Activated CD8-positive, alpha-beta memory T cell treated with anti-CD3 and anti-CD28 coated beads, Interleukin-2, amount 50 U/mL, for 48 hours (primary cell): ENCODE results near the gene GUCY1A2.

Experiments
- DNase-seq: peaks from one replicate; pipeline ENCODE4 v3.0.0-alpha.2; 2020

The GUCY1A2 gene

GRCh38 chr11:106724293-106724892 lies 293.9 kb downstream of the GUCY1A2 start:
- DNase-seq: no peak

DNA sequence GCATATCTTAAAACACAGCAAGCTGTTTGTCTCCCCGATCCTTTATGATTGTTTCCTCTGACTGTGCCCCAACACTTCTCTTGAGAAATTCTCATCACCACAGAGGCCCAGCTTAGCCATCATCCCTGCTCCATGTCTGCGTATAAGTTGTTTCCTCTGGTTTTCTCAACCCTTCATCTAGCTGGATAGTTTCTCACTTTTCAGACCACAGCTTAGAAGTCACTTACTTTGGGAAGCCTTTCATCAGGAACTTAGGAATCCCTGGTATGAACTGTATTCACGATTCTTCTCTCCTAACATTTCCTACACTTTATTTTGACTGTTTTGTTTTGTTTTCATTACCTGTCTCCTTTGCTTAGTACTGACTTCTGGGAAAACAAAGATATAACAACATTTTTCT lies 295.2 kb downstream of the GUCY1A2 start:
- no peak for DNase-seq

GRCh38 chr11:106717222-106717621 lies 301.1 kb downstream of the GUCY1A2 start:
- DNase-seq: no peak

DNA sequence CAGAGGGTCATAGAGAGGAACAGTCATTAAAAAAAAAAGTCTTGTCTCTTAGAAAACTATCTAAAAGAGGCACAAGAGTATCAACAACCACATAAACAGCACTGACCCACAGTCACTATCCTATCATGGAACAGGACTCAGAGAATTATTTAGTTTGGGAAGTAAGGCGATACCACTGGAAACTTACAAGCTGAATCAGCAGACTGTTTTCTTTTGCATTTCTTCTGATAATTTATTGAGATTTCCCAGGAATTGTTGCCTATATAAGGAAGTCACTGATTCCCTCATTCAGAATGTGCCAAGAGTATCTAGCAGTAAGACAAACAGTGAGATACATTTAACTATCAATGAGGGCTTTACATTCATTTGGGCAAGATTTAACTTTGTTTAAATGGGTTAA lies 304.1 kb downstream of the GUCY1A2 start:
- DNase-seq: no peak

DNA sequence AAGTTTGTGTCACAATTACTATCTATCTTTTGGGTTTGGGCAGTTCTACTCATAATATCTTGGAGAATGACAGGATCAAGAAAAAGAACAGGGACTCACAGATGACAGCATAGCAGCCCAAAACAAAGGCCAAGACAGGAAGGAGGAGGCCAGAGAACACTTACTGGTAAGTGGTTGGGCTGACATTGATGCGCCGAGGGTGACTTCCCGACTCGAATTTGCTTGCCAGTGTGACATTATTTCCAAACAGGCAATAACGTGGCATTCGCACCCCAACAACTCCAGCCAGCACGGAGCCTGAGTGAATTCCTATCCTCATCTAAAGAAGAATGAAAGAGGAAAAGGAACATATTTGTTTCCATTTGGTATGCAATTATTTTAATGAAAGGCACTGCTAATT lies 309.9 kb downstream of the GUCY1A2 start:
- no peak for DNase-seq

DNA sequence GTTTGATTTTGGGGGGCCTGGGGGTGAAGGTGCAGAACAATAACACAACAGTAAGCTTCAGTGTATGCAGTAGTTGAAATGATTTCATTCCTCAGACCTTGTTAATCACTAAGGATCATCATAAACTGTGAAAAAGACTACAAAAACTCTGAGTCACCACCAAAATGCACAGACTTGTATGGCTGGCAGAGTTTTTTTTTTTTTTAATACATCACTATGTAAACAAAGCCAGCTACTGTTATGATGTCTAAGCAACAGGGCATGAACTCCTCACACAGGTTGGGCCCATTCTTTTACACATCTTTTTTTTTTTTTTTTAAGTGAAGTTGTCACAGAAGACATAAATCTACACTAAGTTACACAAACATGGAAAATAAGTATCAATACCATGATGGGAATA lies 311.9 kb downstream of the GUCY1A2 start:
- no peak for DNase-seq

DNA sequence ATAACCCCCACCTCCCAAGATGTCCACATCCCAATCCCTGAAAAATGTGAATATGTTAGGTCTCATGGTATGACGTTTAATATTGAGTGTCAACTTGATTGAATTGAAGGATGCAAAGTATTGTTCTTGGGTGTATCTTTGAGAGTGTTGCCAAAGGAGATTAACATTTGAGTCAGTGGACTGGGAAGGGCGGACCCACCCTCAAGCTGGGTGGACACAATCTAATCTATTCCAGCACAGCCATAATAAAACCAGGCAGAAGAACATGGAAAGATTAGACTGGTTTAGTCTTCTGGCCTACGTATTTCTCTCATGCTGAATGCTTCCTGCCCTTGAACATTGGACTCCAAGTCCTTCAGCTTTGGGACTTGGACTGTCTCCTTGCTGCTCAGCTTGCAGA lies 315.5 kb downstream of the GUCY1A2 start:
- no peak for DNase-seq

DNA sequence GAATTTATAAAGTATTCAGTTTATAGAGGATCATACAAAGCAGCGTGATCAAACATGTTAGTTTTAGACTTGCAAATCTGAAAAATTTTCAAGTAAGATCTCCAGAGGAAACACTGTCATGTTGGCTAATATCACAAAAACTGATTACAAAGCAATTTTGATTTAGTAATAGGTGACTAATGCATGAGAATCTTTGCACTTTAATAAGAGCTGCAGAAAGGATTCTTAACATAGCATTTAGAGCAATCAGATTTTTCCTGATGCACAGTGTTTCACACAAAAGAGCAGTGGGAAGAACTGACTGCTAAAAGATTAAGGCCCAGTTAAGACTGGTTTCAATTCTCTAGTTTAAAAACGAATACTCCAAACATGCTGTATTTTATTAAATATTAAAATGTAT lies 321.2 kb downstream of the GUCY1A2 start:
- no peak for DNase-seq

- no peak for DNase-seq
These were observed 322.8 kb downstream of the GUCY1A2 start for GRCh38 chr11:106695506-106695905.

GRCh38 chr11:106694501-106694900 lies 323.8 kb downstream of the GUCY1A2 start:
- DNase-seq: no peak

GRCh38 chr11:106691807-106692365 lies 326.4 kb downstream of the GUCY1A2 start:
- no peak for DNase-seq

DNA sequence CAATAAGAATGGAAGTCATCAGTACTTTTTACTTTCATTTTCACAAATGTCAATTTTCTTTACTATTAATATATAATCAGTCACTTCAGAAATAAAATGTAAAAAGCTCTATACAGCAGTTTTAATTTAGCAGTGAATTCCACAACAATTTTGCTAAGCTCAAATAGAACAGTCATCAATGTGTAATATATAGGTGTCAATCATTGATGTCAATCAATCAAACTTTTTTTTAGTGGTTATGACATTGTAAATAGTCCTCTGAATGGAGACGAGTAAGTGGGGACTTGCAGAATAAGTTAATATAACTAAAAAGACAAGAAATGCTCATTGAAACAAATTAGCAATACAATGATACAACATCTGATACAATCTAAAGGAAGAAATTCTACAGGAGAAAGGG lies 327.4 kb downstream of the GUCY1A2 start:
- no peak for DNase-seq

DNA sequence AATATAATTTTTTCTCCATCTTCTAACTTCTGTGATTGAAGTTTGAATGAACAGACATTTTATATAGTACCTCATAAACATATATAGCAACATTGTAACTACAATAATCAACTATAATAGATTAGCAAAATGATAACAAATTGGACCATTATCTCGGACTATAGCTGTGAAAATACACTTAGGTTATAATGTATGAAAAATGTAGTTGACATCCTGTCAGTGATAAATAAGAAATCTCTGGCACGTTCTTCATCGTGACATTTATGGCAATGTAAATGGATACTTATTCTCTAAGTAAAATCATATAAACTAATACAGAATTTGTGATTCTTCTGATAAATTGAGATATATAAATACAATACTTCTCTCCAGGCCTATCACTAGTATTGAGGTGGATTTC lies 333.3 kb downstream of the GUCY1A2 start:
- DNase-seq: no peak

DNA sequence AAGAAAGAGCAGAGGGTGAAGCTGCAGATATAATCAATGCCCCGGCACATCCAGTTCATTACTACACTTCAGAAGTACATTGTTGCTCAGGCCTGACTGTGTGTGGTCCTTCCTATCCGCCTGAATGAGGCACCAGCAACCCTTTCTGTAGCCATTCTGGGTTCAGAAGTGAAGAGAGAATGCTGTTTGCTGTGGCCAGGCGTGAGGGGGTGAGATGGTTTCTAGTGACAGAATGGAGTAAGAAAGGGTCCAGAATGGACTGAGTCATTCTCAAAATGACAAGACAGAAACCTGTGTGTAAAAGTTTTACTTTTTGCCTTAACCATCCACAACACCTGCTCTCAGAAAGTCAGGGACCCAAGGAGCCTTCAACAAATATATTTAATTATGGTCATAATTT lies 334.8 kb downstream of the GUCY1A2 start:
- DNase-seq: no peak

DNA sequence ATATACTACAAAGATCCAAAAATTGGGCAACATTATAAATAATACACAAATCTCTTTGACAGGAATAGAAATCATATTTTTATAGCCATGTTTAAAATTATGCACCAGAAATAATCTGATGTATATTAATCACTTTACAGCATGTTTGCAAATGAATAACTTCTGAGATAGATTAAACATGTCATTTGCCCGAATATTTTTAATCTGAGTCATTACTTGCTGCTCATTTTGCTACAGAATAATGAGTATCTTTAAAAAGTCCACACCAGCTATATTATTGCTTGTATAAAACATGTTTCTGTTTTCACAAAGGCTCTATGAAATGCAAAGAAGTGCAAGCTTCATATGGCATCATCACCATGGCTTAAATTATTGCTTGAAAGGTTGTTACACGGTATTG lies 336.8 kb downstream of the GUCY1A2 start:
- DNase-seq: no peak

DNA sequence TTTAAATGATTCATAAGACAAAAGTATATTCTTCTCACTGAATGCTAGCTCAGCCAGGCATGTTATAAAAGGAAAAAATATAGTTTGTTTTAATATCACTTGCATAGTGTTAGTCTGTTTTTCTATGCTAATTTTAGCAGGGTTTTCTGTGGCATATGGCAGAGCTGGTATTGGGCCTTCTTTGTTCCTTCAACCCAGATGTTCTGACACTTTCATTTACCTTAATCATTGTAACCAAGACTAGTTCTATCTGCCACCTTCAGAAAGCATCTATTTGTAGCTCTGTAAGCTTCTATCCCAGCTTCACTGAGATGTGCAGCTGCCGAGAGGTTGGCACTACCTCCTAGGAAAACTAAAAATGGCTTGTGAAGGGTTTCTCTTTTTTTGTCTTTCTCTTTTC lies 338.7 kb downstream of the GUCY1A2 start:
- no peak for DNase-seq

GRCh38 chr11:106679181-106679580 lies 339.1 kb downstream of the GUCY1A2 start:
- no peak for DNase-seq

DNA sequence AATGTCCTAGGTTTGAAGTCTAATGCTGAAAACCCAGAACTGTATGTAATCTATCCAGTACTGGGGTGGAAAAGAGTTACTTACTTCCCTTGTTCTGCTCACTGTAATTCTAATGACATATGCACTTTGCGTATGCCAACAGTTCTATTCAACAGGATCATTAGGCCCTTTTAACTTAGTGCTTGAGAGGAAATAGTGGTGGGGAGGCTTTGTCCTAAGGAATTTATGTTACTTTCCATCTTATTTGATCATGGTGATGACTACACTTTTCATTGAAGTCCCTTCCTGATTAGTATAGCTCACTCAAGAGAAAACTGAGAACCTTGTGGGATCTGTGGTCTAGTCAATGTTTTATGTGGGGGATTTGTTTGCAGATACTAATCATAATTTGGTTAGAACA lies 348.2 kb downstream of the GUCY1A2 start:
- no peak for DNase-seq

DNA sequence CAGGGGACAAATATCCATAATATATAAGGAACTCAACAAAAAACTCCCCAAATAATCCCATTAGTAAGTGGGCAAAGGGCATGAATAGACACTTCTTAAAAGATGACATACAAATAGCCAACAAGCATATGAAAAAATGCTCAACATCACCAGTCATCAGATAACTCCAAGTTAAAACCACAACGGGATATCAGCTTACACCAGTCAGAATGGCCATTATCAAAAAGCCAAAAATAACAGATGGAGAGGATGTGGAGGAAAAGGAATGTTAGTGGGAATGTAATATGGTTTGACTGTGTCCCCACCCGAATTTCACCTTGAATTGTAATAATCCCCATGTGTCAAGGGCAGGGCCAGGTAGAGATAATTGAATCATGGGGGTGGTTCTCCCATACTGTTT lies 350.1 kb downstream of the GUCY1A2 start:
- DNase-seq: no peak

GRCh38 chr11:106656646-106657045 lies 361.6 kb downstream of the GUCY1A2 start:
- DNase-seq: no peak

- no peak for DNase-seq
These were observed 373.5 kb downstream of the GUCY1A2 start for GRCh38 chr11:106644824-106645223.

DNA sequence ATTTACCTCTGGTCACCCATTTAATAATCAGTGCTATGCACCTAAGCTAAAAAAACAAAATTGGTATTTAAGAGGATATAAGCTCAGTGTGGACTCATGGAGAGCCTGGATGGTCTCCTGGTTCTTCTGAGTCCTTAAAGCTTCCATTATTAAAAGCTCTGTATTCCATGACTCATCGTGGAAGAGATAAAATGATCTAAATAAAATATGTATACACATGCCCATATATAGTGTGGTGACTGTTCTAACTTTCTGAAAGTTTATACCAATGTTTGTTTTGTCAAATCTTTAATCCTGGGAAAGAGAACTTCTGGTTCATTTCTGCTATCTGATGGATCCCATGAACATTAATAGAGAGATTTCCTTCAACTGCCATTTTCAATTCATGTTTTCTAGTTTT lies 375.9 kb downstream of the GUCY1A2 start:
- DNase-seq: no peak

GRCh38 chr11:106632283-106632682 lies 386.0 kb downstream of the GUCY1A2 start:
- DNase-seq: no peak

- DNase-seq: no peak
These were observed 390.6 kb downstream of the GUCY1A2 start for GRCh38 chr11:106627694-106628093.

GRCh38 chr11:106625566-106625965 lies 392.7 kb downstream of the GUCY1A2 start:
- no peak for DNase-seq
